ENCODE data around the gene LIN28B. TPM values are rescaled to one million over a fixed set of nuclear protein-coding genes. Genes with fewer than 3 reads are reported as not detected.
"Not testable (repeated sequence)": the region's sequence is repeated elsewhere in the genome, so short reads cannot be mapped to it uniquely, and the experiment has no call there.

Gene LIN28B
- total RNA-seq, 6 donors from 2014 or later: 0.10 to 0.49 TPM; not detected in 4

GRCh38 chr6:105005451-105005850, 48.5 kb downstream of the LIN28B start:
- no peaks in the 10 kb centered on the region for H3K4me1 ChIP-seq
- no peak overlapping the region for H3K27ac ChIP-seq
- WGBS, 2 donors: 38 to 58% methylated on average over 1 of the region's 1 CpG
- no peaks in the 10 kb centered on the region for H3K27me3 ChIP-seq
- no peak overlapping the region for H3K4me3 ChIP-seq
- no peak for ATAC-seq (ENCODE audit: low FRiP score in 2 of 2)
- H3K36me3 ChIP-seq: no peaks in the 10 kb centered on the region
- no peaks in the 10 kb centered on the region for H3K9me3 ChIP-seq
- no peak for DNase-seq
- TF ChIP-seq POLR2AphosphoS5 (IDR thresholded peaks at IDR 0.05) (no peak), POLR2A (IDR thresholded peaks at IDR 0.05) (no peak), EP300 (IDR thresholded peaks at IDR 0.05) (no peak)
- TF ChIP-seq, protein P1, sequence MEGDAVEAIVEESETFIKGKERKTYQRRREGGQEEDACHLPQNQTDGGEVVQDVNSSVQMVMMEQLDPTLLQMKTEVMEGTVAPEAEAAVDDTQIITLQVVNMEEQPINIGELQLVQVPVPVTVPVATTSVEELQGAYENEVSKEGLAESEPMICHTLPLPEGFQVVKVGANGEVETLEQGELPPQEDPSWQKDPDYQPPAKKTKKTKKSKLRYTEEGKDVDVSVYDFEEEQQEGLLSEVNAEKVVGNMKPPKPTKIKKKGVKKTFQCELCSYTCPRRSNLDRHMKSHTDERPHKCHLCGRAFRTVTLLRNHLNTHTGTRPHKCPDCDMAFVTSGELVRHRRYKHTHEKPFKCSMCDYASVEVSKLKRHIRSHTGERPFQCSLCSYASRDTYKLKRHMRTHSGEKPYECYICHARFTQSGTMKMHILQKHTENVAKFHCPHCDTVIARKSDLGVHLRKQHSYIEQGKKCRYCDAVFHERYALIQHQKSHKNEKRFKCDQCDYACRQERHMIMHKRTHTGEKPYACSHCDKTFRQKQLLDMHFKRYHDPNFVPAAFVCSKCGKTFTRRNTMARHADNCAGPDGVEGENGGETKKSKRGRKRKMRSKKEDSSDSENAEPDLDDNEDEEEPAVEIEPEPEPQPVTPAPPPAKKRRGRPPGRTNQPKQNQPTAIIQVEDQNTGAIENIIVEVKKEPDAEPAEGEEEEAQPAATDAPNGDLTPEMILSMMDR (IDR thresholded peaks at IDR 0.05): no peak

GRCh38 chr6:105013459-105013858, 56.6 kb downstream of the LIN28B start:
- not testable (repeated sequence) for ATAC-seq (ENCODE audit: low FRiP score in 2 of 2); H3K4me3 ChIP-seq

GRCh38 chr6:105014448-105014847, 57.5 kb downstream of the LIN28B start:
- DNase-seq (no peak), ATAC-seq (ENCODE audit: low FRiP score in 2 of 2) (no peak)
- no peaks in the 10 kb centered on the region for H3K9me3 ChIP-seq
- no peaks in the 10 kb centered on the region for H3K36me3 ChIP-seq
- no peak overlapping the region for H3K27ac ChIP-seq
- WGBS, 2 donors: 89 to 98% methylated on average over 3 of the region's 3 CpGs
- TF ChIP-seq, protein P1 (IDR thresholded peaks at IDR 0.05): no peak
- no peak for TF ChIP-seq POLR2A (IDR thresholded peaks at IDR 0.05)
- no peak for TF ChIP-seq POLR2AphosphoS5 (IDR thresholded peaks at IDR 0.05)
- no peak for TF ChIP-seq EP300 (IDR thresholded peaks at IDR 0.05)
- H3K4me1 ChIP-seq: no peaks in the 10 kb centered on the region
- H3K27me3 ChIP-seq: no peaks in the 10 kb centered on the region
- no peak overlapping the region for H3K4me3 ChIP-seq

More at GRCh38 chr6:105013459-105013858, 56.6 kb downstream of the LIN28B start:
- H3K27ac ChIP-seq, H3K27me3 ChIP-seq, H3K36me3 ChIP-seq, H3K4me1 ChIP-seq, DNase-seq, H3K9me3 ChIP-seq: not testable (repeated sequence)
- 91 to 93% methylated on average over 4 of the region's 4 CpGs for WGBS, 2 donors

- DNase-seq (no peak), ATAC-seq (ENCODE audit: low FRiP score in 2 of 2) (no peak)
- H3K27me3 ChIP-seq: no peaks in the 10 kb centered on the region
- H3K36me3 ChIP-seq: no peaks in the 10 kb centered on the region
- no peaks in the 10 kb centered on the region for H3K9me3 ChIP-seq
- no peaks in the 10 kb centered on the region for H3K4me1 ChIP-seq
- H3K27ac ChIP-seq: no peak overlapping the region
- TF ChIP-seq POLR2AphosphoS5 (IDR thresholded peaks at IDR 0.05): no peak
- TF ChIP-seq EP300 (IDR thresholded peaks at IDR 0.05): no peak
- TF ChIP-seq POLR2A (IDR thresholded peaks at IDR 0.05): no peak
- TF ChIP-seq, protein P1 (IDR thresholded peaks at IDR 0.05): no peak
- no peak overlapping the region for H3K4me3 ChIP-seq
These were observed 58.0 kb downstream of the LIN28B start for GRCh38 chr6:105014954-105015353.

DNA sequence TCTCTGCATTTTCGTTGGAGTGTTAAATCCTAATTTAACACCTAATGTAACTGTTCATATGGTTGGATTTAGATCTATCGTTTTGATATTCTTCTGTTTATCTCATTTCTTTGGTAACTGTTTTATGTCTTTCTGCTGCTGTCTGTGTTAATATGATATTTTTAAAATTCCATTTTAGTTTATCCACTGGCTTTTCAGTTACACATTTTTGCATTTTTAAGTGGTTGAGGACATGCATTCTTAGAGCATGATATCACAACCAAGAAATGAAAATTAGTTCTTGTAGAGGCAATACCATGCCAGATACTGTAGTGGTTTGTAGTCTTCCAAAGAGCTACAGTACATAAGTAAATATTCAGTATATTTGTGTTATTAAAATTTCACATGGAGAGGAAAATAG, 58.6 kb downstream of the LIN28B start:
- TF ChIP-seq POLR2AphosphoS5 (IDR thresholded peaks at IDR 0.05) (no peak), POLR2A (IDR thresholded peaks at IDR 0.05) (no peak), EP300 (IDR thresholded peaks at IDR 0.05) (no peak)
- TF ChIP-seq, protein P1 (IDR thresholded peaks at IDR 0.05): no peak

More for the DNA sequence above, 58.6 kb downstream of the LIN28B start:
- Histone ChIP-seq H3K27ac (no peak overlapping the region), H3K9me3 (no peaks in the 10 kb centered on the region), H3K4me1 (no peaks in the 10 kb centered on the region), H3K4me3 (no peak overlapping the region), H3K36me3 (no peaks in the 10 kb centered on the region), H3K27me3 (no peaks in the 10 kb centered on the region)
- DNase-seq: no peak
- 70 to 78% methylated on average over 2 of the region's 2 CpGs for WGBS, 2 donors
- ATAC-seq (ENCODE audit: low FRiP score in 2 of 2): no peak
